SU-DHL-6 (cell line): ENCODE results near the gene ARHGAP29.

Source experiments
- CTCF ChIP-seq: fragments of 200-600 bp; sonication (generic); IDR thresholded peaks from one replicate; pipeline ENCODE4 v1.5.1; 2017; ENCODE audit warnings: antibody characterized with exemption, mild to moderate bottlenecking, low read length, moderate library complexity; ENCODE audit not compliant: insufficient read depth, poor library complexity, severe bottlenecking
- EZH2phosphoT487 ChIP-seq: fragments of 200-600 bp; sonication (generic), shearing (Covaris generic); conservative IDR thresholded peaks from 2 replicates; pipeline ENCODE4 v1.6.1; 2018; ENCODE audit warnings: mild to moderate bottlenecking, antibody characterized with exemption, low read length, moderate library complexity, mixed read lengths

GRCh38 chr1:94160811-94161210, 76.6 kb downstream of the ARHGAP29 start:
- no peak for TF ChIP-seq CTCF
- no peak for TF ChIP-seq EZH2phosphoT487
